ENCODE data around the gene THSD7A.

Gene THSD7A

GRCh38 chr7:11369696-11370095 lies 462.3 kb downstream of the THSD7A start:
- TF ChIP-seq CTCF (IDR thresholded peaks at IDR 0.05; ENCODE audit: low read depth, low read length): no peak
- no peak overlapping the region for H3K27ac ChIP-seq
- no peak for DNase-seq

GRCh38 chr7:11366118-11366517 lies 465.9 kb downstream of the THSD7A start:
- TF ChIP-seq CTCF (IDR thresholded peaks at IDR 0.05; ENCODE audit: low read depth, low read length): no peak
- Histone ChIP-seq H3K9me3 (ENCODE audit: severe bottlenecking) (no peaks in the 10 kb centered on the region), H3K27me3 (ENCODE audit: insufficient read depth, low read depth, severe bottlenecking) (no peaks in the 10 kb centered on the region), H3K27ac (no peak overlapping the region), H3K36me3 (no peaks in the 10 kb centered on the region), H3K4me3 (ENCODE audit: low read depth, low read length) (no peak overlapping the region)
- DNase-seq: no peak

More at GRCh38 chr7:11369696-11370095, 462.3 kb downstream of the THSD7A start:
- H3K4me3 ChIP-seq (ENCODE audit: low read depth, low read length): no peak overlapping the region
- H3K9me3 ChIP-seq (ENCODE audit: severe bottlenecking): no peaks in the 10 kb centered on the region
- H3K27me3 ChIP-seq (ENCODE audit: insufficient read depth, low read depth, severe bottlenecking): no peaks in the 10 kb centered on the region
- H3K36me3 ChIP-seq: no peaks in the 10 kb centered on the region

- H3K27ac ChIP-seq: no peak overlapping the region
- no peak overlapping the region for H3K4me3 ChIP-seq (ENCODE audit: low read depth, low read length)
- no peaks in the 10 kb centered on the region for H3K36me3 ChIP-seq
- no peaks in the 10 kb centered on the region for H3K9me3 ChIP-seq (ENCODE audit: severe bottlenecking)
- H3K27me3 ChIP-seq (ENCODE audit: insufficient read depth, low read depth, severe bottlenecking): no peaks in the 10 kb centered on the region
- DNase-seq: no peak
- no peak for TF ChIP-seq CTCF (IDR thresholded peaks at IDR 0.05; ENCODE audit: low read depth, low read length)
Observed at GRCh38 chr7:11358637-11359036, 473.4 kb downstream of the THSD7A start.

- Histone ChIP-seq H3K27me3 (ENCODE audit: insufficient read depth, low read depth, severe bottlenecking) (no peaks in the 10 kb centered on the region), H3K27ac (no peak overlapping the region), H3K36me3 (no peaks in the 10 kb centered on the region), H3K9me3 (ENCODE audit: severe bottlenecking) (no peaks in the 10 kb centered on the region), H3K4me3 (ENCODE audit: low read depth, low read length) (no peak overlapping the region)
- no peak for DNase-seq
- no peak for TF ChIP-seq CTCF (IDR thresholded peaks at IDR 0.05; ENCODE audit: low read depth, low read length)
Observed at GRCh38 chr7:11355399-11356005, 476.5 kb downstream of the THSD7A start.

- Histone ChIP-seq H3K27me3 (ENCODE audit: insufficient read depth, low read depth, severe bottlenecking) (no peaks in the 10 kb centered on the region), H3K36me3 (no peaks in the 10 kb centered on the region), H3K4me3 (ENCODE audit: low read depth, low read length) (no peak overlapping the region), H3K9me3 (ENCODE audit: severe bottlenecking) (no peaks in the 10 kb centered on the region), H3K27ac (no peak overlapping the region)
- DNase-seq: no peak
- TF ChIP-seq CTCF (IDR thresholded peaks at IDR 0.05; ENCODE audit: low read depth, low read length): no peak
Observed at GRCh38 chr7:11346302-11346701, 485.7 kb downstream of the THSD7A start.

- Histone ChIP-seq H3K36me3 (no peaks in the 10 kb centered on the region), H3K27ac (no peak overlapping the region), H3K27me3 (ENCODE audit: insufficient read depth, low read depth, severe bottlenecking) (no peaks in the 10 kb centered on the region), H3K9me3 (ENCODE audit: severe bottlenecking) (no peaks in the 10 kb centered on the region), H3K4me3 (ENCODE audit: low read depth, low read length) (no peak overlapping the region)
- no peak for TF ChIP-seq CTCF (IDR thresholded peaks at IDR 0.05; ENCODE audit: low read depth, low read length)
- DNase-seq: no peak
Observed at GRCh38 chr7:11345621-11346020, 486.4 kb downstream of the THSD7A start.

All from WERI-Rb-1 (cell line).